Measurements from ENCODE around the gene WRAP53.

Gene WRAP53

DNA sequence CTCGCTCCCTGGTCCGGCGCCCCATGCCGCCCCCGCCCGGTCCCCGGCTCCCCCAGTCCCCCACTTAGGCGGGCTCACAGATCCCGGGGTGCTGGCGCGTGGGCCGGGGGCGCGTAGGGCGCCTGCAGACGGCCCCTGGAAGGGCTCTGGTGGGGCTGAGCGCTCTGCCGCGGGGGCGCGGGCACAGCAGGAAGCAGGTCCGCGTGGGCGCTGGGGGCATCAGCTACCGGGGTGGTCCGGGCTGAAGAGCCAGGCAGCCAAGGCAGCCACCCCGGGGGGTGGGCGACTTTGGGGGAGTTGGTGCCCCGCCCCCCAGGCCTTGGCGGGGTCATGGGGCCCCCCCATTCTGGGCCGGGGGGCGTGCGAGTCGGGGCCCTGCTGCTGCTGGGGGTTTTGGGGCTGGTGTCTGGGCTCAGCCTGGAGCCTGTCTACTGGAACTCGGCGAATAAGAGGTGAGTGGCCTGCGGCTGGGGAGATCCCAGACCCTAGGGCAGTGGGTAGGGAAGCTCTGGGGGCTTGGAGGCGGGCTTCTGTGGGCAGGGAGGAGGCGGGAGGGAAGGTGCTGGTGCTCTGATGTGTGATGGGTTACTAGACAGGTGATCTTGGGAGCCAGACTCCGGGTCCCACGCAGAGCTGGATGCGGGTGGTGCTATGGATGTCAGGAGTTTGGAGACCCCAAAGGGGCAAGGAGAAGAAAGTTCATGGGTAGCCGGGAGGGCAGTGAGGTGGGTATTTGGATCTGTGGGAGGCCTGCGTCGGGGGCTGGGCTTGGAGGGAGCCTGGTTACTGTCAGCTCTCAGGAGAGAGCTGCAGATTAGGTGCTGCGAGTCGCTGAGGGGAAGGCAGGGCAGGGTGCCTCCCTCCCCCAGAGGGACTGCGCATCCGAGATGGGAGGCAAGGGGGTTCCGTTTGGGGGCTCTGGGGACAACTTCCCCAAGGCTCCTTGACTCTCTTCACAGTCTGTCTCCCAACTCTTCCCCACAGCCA is 17.3 kb downstream of the WRAP53 start:
- Mint-ChIP-seq H3K27ac (peak overlapping the region in 2 of 3 experiments; percentile 15 to 65), H3K36me3 (ENCODE audit: low read depth) (peaks cover 16% of the 10 kb centered on the region), H3K9me3 (no peaks in the 10 kb centered on the region), H3K27me3 (ENCODE audit: low read depth) (peaks cover 30% of the 10 kb centered on the region), H3K4me1 (peaks cover 32% of the 10 kb centered on the region), H3K4me3 (peak overlapping the region; percentile 89 to 94 (median 90))
- TF ChIP-seq, protein P1, sequence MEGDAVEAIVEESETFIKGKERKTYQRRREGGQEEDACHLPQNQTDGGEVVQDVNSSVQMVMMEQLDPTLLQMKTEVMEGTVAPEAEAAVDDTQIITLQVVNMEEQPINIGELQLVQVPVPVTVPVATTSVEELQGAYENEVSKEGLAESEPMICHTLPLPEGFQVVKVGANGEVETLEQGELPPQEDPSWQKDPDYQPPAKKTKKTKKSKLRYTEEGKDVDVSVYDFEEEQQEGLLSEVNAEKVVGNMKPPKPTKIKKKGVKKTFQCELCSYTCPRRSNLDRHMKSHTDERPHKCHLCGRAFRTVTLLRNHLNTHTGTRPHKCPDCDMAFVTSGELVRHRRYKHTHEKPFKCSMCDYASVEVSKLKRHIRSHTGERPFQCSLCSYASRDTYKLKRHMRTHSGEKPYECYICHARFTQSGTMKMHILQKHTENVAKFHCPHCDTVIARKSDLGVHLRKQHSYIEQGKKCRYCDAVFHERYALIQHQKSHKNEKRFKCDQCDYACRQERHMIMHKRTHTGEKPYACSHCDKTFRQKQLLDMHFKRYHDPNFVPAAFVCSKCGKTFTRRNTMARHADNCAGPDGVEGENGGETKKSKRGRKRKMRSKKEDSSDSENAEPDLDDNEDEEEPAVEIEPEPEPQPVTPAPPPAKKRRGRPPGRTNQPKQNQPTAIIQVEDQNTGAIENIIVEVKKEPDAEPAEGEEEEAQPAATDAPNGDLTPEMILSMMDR (IDR thresholded peaks at IDR 0.05; ENCODE audit: unreplicated experiment in 3 of 3): no peak

DNA sequence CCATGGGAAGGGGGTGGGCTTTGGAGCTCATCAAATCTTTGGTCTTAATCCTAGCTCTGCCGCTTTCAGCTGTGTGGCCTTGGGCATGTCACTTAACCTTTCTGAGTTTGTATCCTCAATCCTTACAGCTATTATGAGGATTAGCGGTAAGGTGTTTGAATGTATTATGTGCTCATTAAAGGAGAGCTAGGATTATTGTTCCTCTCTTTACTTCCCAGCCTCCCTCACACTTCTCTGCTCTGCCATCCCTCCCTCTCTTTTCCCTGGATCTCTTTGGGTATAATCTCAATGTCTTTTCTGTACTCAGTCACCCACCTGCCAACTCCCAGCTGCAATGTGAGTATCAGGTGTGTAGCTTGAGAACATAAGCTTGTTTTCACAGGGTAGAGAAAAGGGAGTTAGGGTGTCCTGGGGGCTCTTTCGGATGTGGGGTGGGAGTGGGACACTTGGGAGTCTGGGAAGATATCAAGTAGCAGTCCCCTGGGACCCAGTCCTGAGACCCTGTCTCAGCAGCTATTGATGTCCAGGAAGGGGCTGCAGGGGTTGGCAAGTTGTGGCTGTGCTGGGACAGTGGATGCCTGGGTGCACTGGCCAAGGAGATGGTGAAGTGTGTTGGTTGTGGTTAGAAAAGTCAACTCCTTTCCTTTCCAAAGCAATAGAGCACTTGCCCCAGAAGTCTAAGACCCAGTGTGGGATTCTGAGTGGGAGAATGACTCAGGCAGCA is 18.5 kb downstream of the WRAP53 start:
- H3K9me3 Mint-ChIP-seq: no peaks in the 10 kb centered on the region
- no peak overlapping the region for H3K27ac Mint-ChIP-seq
- H3K4me3 Mint-ChIP-seq: peak overlapping the region; percentile 89 to 94 (median 90)
- TF ChIP-seq, protein P1 (IDR thresholded peaks at IDR 0.05; ENCODE audit: unreplicated experiment in 3 of 3): no peak
- H3K36me3 Mint-ChIP-seq (ENCODE audit: low read depth): peaks cover 17% of the 10 kb centered on the region
- H3K27me3 Mint-ChIP-seq (ENCODE audit: low read depth): peaks cover 38% of the 10 kb centered on the region
- H3K4me1 Mint-ChIP-seq: peaks cover 39% of the 10 kb centered on the region

DNA sequence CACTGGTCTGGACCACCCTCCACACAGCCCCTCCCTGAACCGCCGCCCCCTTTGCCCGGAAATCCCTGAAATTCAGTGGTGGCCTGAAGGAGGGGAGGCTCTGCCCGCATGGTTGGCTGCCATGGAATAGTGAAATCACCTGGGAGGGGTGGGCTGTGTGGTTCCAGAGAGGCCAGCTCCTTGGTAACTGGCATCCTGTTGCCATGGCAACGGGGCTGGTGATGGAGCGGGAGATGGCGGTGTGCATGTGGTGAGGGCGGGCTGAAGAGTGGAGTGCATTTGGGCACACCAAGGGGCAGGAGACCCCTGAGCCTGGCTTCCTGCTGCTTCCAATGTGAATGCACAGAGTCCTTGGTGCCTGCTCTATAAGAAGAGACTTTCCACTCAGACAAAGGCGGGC is 19.2 kb downstream of the WRAP53 start:
- peak overlapping the region in 2 of 3 experiments; percentile 45 to 89 for H3K4me3 Mint-ChIP-seq
- TF ChIP-seq, protein P1 (IDR thresholded peaks at IDR 0.05; ENCODE audit: unreplicated experiment in 3 of 3): no peak
- H3K27me3 Mint-ChIP-seq (ENCODE audit: low read depth): peaks cover 42% of the 10 kb centered on the region
- H3K4me1 Mint-ChIP-seq: peaks cover 42% of the 10 kb centered on the region
- no peak overlapping the region for H3K27ac Mint-ChIP-seq
- peaks cover 17% of the 10 kb centered on the region for H3K36me3 Mint-ChIP-seq (ENCODE audit: low read depth)
- no peaks in the 10 kb centered on the region for H3K9me3 Mint-ChIP-seq

DNA sequence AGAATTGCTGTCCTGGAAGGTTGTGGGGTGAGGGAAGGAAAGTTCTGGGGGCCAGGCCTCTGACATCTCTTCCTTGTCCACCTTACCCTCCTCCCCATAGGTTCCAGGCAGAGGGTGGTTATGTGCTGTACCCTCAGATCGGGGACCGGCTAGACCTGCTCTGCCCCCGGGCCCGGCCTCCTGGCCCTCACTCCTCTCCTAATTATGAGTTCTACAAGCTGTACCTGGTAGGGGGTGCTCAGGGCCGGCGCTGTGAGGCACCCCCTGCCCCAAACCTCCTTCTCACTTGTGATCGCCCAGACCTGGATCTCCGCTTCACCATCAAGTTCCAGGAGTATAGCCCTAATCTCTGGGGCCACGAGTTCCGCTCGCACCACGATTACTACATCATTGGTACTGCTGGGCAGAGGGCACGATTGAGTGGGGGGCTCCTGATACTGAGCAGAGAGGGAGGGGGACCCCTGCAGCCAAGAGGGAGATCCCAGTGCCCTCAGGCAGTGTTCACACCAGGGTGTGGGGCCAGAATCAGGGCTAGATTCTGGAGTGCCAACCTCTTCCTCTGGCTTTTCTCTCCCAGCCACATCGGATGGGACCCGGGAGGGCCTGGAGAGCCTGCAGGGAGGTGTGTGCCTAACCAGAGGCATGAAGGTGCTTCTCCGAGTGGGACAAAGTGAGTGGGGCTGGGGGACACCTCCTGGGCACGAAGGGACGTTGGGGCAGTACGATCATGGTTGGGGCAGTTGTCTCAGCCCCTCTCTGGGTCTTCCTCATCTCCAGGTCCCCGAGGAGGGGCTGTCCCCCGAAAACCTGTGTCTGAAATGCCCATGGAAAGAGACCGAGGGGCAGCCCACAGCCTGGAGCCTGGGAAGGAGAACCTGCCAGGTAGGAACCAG is 19.8 kb downstream of the WRAP53 start:
- Mint-ChIP-seq H3K9me3 (no peaks in the 10 kb centered on the region), H3K36me3 (ENCODE audit: low read depth) (peaks cover 17% of the 10 kb centered on the region), H3K4me3 (peak overlapping the region; percentile 11 to 55 (median 45)), H3K27ac (no peak overlapping the region), H3K27me3 (ENCODE audit: low read depth) (peaks cover 48% of the 10 kb centered on the region), H3K4me1 (peaks cover 47% of the 10 kb centered on the region)
- TF ChIP-seq, protein P1 (IDR thresholded peaks at IDR 0.05; ENCODE audit: unreplicated experiment in 3 of 3): no peak

DNA sequence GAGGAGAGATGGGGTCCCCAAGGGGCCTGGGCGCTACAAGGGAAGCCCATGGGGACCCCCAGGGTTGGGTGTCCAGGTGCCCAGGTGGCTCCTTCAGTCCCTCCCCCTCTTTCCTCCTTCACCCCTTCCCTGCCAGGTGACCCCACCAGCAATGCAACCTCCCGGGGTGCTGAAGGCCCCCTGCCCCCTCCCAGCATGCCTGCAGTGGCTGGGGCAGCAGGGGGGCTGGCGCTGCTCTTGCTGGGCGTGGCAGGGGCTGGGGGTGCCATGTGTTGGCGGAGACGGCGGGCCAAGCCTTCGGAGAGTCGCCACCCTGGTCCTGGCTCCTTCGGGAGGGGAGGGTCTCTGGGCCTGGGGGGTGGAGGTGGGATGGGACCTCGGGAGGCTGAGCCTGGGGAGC is 20.8 kb downstream of the WRAP53 start:
- Mint-ChIP-seq H3K36me3 (ENCODE audit: low read depth) (peaks cover 13% of the 10 kb centered on the region), H3K27me3 (ENCODE audit: low read depth) (peaks cover 56% of the 10 kb centered on the region), H3K27ac (no peak overlapping the region), H3K4me1 (peaks cover 39% of the 10 kb centered on the region), H3K4me3 (no peak overlapping the region), H3K9me3 (no peaks in the 10 kb centered on the region)
- TF ChIP-seq, protein P1 (IDR thresholded peaks at IDR 0.05; ENCODE audit: unreplicated experiment in 3 of 3): no peak
